ENCODE results near the gene SLIT3.

DNA sequence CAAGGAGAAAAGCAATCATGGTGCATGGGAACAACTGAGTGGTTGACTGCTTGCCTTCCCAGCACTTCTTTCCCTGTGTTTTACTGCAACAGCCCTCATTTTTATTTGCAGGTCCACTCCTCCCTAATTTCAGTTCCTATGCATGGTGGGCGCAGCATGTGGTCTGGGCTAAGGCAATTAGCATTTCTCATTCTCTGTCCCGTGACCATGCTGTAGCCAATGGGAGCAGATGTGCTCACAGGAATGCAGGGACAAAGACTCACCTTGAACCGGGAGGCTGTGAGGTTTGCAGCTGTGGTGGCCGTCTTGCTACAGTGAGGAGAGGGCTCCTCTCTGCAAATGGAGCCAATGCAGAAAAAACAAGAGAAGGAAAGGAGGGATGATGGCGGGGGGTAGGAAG lies 315.5 kb downstream of the SLIT3 start:
- TF ChIP-seq CTCF (IDR thresholded peaks at IDR 0.05) (no peak), EZH2 (IDR thresholded peaks at IDR 0.05) (no peak), EZH2phosphoT487 (IDR thresholded peaks at IDR 0.05) (no peak)
